HCT116 (cell line): Measurements from ENCODE around the gene HGFAC. TPM values are rescaled to one million over a fixed set of nuclear protein-coding genes. Genes with fewer than 3 reads are reported as not detected.
A peak's percentile ranks its signal among the peaks of the same experiment; 100 is the strongest.

ENCODE experiments used
- ATAC-seq: fragments of 200-7000 bp; cut with Tn5 transposase; 2 replicates; pipeline ENCODE4 v1.9.1; 2020; ENCODE audit warnings: mild to moderate bottlenecking, moderate library complexity
- BruUV-seq: library from RNA; stranded (reverse); fragments of 400-500 nt; replicated peaks from 2 replicates; lab custom pipeline; 2021; lab: Mats Ljungman, UMichigan
- CTCF ChIA-PET: fragments of 300-600 bp; sonication (Branson Sonifier 250); formaldehyde crosslinking; loops from one replicate; lab custom pipeline; 2021; ENCODE audit warnings: antibody characterized with exemption; lab: Charles Lee
- POLR2A ChIA-PET: fragments of 300-600, 350-600 bp; sonication (Branson Sonifier 250); formaldehyde crosslinking; loops from one replicate; lab custom pipeline; 2021; ENCODE audit warnings: antibody characterized with exemption; lab: Charles Lee
- RAD21 ChIA-PET, 2 experiments: fragments of 300-600 bp; sonication (Branson Sonifier 250); formaldehyde crosslinking; loops; one replicate each; lab custom pipeline; 2023; ENCODE audit warnings: low total read pairs in 2 of 2; ENCODE audit not compliant: uncharacterized antibody in 2 of 2, unreplicated experiment in 2 of 2, low non-redundant PET in 1 of 2; lab: Charles Lee
- DNase-seq: peaks from one replicate; pipeline ENCODE4 v3.0.0-alpha.2; 2010; ENCODE audit warnings: low read depth, low spot score
- H2AFZ ChIP-seq: fragments of 200-600 bp; shearing (Covaris generic), sonication (generic); 2 replicates; pipeline ENCODE4 v1.6.1; 2017; ENCODE audit warnings: low read depth, mixed run types, mixed read lengths, antibody characterized with exemption, low read length; ENCODE audit not compliant: poor library complexity, severe bottlenecking
- H3K27ac ChIP-seq: 2 replicates; pipeline ENCODE4 v1.5.1; 2012; ENCODE audit warnings: low read depth, low read length
- H3K27me3 ChIP-seq: fragments of 200-600 bp; sonication (generic); 2 replicates; pipeline ENCODE4 v1.6.1; 2016; ENCODE audit warnings: mixed run types, low read length, mixed read lengths; ENCODE audit not compliant: insufficient read depth
- H3K36me3 ChIP-seq, 2 experiments: fragments of 200-500 bp in 1 of 2; fragments of 200-600 bp in 1 of 2; sonication (Bioruptor generic) in 1 of 2; sonication (generic) in 1 of 2; 2 replicates each; pipeline versions ENCODE4 v1.5.1 to v1.6.1; 2014 to 2016; ENCODE audit warnings: low read length in 2 of 2, inconsistent platforms in 1 of 2, mixed read lengths in 1 of 2, mixed run types in 1 of 2; ENCODE audit not compliant: insufficient read depth in 2 of 2, control insufficient read depth in 1 of 2
- H3K4me1 ChIP-seq, 2 experiments: fragments of 200-600 bp in 1 of 2; sonication (generic) in 1 of 2; 2 replicates each; pipeline versions ENCODE4 v1.5.1 to v1.6.1; 2012 to 2017; ENCODE audit warnings: low read length in 2 of 2, inconsistent platforms in 1 of 2, mild to moderate bottlenecking in 1 of 2, mixed read lengths in 1 of 2, mixed run types in 1 of 2, moderate library complexity in 1 of 2; ENCODE audit not compliant: insufficient read depth in 2 of 2, control insufficient read depth in 1 of 2
- H3K4me2 ChIP-seq: fragments of 200-600 bp; sonication (generic); 2 replicates; pipeline ENCODE4 v1.6.1; 2017; ENCODE audit warnings: mixed run types, low read length, mixed read lengths
- H3K4me3 ChIP-seq, 2 experiments: fragments of 200-600 bp in 1 of 2; sonication (generic) in 1 of 2; replicated peaks in 1 of 2; 2 replicates each; pipeline ENCODE4 v1.5.1; 2011 to 2016; ENCODE audit warnings: low read length in 2 of 2, control low read depth in 1 of 2, low read depth in 1 of 2, mild to moderate bottlenecking in 1 of 2, mixed read lengths in 1 of 2, mixed run types in 1 of 2
- H3K79me2 ChIP-seq: fragments of 200-600 bp; sonication (generic); 2 replicates; pipeline ENCODE4 v1.6.1; 2017; ENCODE audit warnings: mild to moderate bottlenecking, mixed run types, low read length, moderate library complexity, mixed read lengths; ENCODE audit not compliant: insufficient read depth
- H3K9ac ChIP-seq: fragments of 200-600 bp; sonication (generic); 2 replicates; pipeline ENCODE4 v1.6.1; 2016; ENCODE audit warnings: low read length, mixed read lengths
- H3K9me2 ChIP-seq: fragments of 200-600 bp; sonication (generic), shearing (Covaris generic); 2 replicates; pipeline ENCODE4 v1.6.1; 2017; ENCODE audit warnings: mixed run types, mild to moderate bottlenecking, moderate library complexity; ENCODE audit not compliant: insufficient read depth
- H3K9me3 ChIP-seq, 2 experiments: fragments of 200-500 bp in 1 of 2; fragments of 200-600 bp in 1 of 2; sonication (Bioruptor generic) in 1 of 2; sonication (generic) in 1 of 2; 2 replicates each; pipeline ENCODE4 v1.6.1; 2014 to 2017; ENCODE audit warnings: low read length in 2 of 2, mixed read lengths in 2 of 2, inconsistent platforms in 1 of 2, low read depth in 1 of 2, mild to moderate bottlenecking in 1 of 2, mixed run types in 1 of 2, moderate library complexity in 1 of 2; ENCODE audit not compliant: control insufficient read depth in 1 of 2, insufficient read depth in 1 of 2
- H4K20me1 ChIP-seq: fragments of 200-600 bp; sonication (generic), shearing (Covaris generic); 2 replicates; pipeline ENCODE4 v1.6.1; 2017; ENCODE audit warnings: mixed run types, mild to moderate bottlenecking, moderate library complexity; ENCODE audit not compliant: insufficient read depth
- CTCF ChIP-seq, 3 experiments: fragments of 200-600 bp in 1 of 3; sonication (generic) in 1 of 3; IDR thresholded peaks in 2 of 3; conservative IDR thresholded peaks in 1 of 3; 2 replicates each; pipeline ENCODE4 v1.5.1; 2012 to 2017; ENCODE audit warnings: low read depth in 2 of 3, low read length in 2 of 3, antibody characterized with exemption in 1 of 3, borderline replicate concordance in 1 of 3, control low read depth in 1 of 3, mild to moderate bottlenecking in 1 of 3, mixed read lengths in 1 of 3, mixed run types in 1 of 3, moderate library complexity in 1 of 3; ENCODE audit not compliant: insufficient read depth in 1 of 3
- EGR1 ChIP-seq: IDR thresholded peaks from 2 replicates; pipeline ENCODE4 v1.6.1; 2012; ENCODE audit warnings: low read depth
- EZH2 ChIP-seq: fragments of 200-600 bp; sonication (generic); IDR thresholded peaks from 2 replicates; pipeline ENCODE4 v1.6.1; 2017; ENCODE audit warnings: antibody characterized with exemption, mixed run types
- EZH2phosphoT487 ChIP-seq: fragments of 200-600 bp; IDR thresholded peaks from 2 replicates; pipeline ENCODE4 v1.6.1; 2018; ENCODE audit warnings: antibody characterized with exemption, borderline replicate concordance
- POLR2A ChIP-seq: IDR thresholded peaks from 2 replicates; pipeline ENCODE4 v1.7.0; 2011; ENCODE audit warnings: borderline replicate concordance; ENCODE audit not compliant: insufficient read depth, insufficient read length; ENCODE audit errors: extremely low read depth
- RAD21 ChIP-seq: IDR thresholded peaks from 2 replicates; pipeline ENCODE4 v1.6.1; 2012; ENCODE audit warnings: low read depth, mild to moderate bottlenecking
- SIN3A ChIP-seq: IDR thresholded peaks from 2 replicates; pipeline ENCODE4 v1.6.1; 2012; ENCODE audit warnings: low read depth
- ZBTB33 ChIP-seq: IDR thresholded peaks from 2 replicates; pipeline ENCODE4 v1.6.1; 2011; ENCODE audit warnings: mild to moderate bottlenecking, low read length, moderate library complexity; ENCODE audit not compliant: insufficient replicate concordance; ENCODE audit errors: extremely low read depth
- ZNF274 ChIP-seq: fragments of 200-500 bp; sonication (Bioruptor generic); IDR thresholded peaks from 2 replicates; pipeline ENCODE4 v1.6.1; 2014; ENCODE audit warnings: mild to moderate bottlenecking, low read depth, low read length, inconsistent platforms
- intact Hi-C: fragments of 100-400 bp; cut with micrococcal nuclease; formaldehyde crosslinking; loops from 2 replicates; pipeline ENCODE4 v1.10.0; 2022
- total RNA-seq: library from RNA; stranded (reverse); gene quantifications from one replicate; pipeline ENCODE4 v1.2.1, GENCODE V29; 2021; ENCODE audit not compliant: unreplicated experiment
- TF ChIP-seq, protein P1 (sequence below): IDR thresholded peaks from 2 replicates; pipeline ENCODE4 v1.6.1; 2012

Gene HGFAC
- total RNA-seq, 1 experiment from 2014 or later: 1.1 TPM

DNA sequence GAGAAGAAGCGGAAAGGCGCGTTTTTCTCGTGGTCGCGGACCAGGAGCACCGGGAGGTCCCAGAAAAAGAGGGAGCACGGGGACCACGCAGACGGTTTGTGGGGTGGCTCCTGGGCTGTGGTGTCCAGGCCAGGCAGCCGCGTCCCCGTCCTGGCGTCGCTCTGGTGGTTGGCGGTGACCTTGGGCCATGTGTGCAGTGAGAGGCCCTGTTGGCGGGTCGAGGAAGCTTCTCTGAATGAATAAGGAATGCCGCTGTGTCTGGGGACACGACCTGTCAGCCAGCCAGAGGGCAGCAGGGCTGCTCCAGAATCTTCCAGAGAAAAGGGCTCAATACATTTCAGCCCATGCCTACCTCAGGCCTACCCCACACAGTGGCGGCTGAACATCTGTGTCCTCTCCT, 24.3 kb upstream of the HGFAC start:
- Histone ChIP-seq H3K9me3 (no peaks in the 10 kb centered on the region), H4K20me1 (no peaks in the 10 kb centered on the region), H3K4me2 (no peak overlapping the region), H3K4me1 (no peaks in the 10 kb centered on the region), H3K9me2 (no peaks in the 10 kb centered on the region), H3K79me2 (no peaks in the 10 kb centered on the region), H3K4me3 (no peak overlapping the region), H3K27me3 (no peaks in the 10 kb centered on the region), H2AFZ (no peak overlapping the region), H3K36me3 (no peaks in the 10 kb centered on the region), H3K9ac (no peak overlapping the region), H3K27ac (no peak overlapping the region)
- POLR2A ChIA-PET: no interaction called here
- RAD21 ChIA-PET: no interaction called here
- ATAC-seq: no peak
- no peak for TF ChIP-seq EGR1
- TF ChIP-seq ZBTB33: no peak
- no peak for TF ChIP-seq SIN3A
- intact Hi-C loops: no loop called here
- DNase-seq: no peak
- CTCF ChIA-PET: no interaction called here
- no TSS peak for BruUV-seq

DNA sequence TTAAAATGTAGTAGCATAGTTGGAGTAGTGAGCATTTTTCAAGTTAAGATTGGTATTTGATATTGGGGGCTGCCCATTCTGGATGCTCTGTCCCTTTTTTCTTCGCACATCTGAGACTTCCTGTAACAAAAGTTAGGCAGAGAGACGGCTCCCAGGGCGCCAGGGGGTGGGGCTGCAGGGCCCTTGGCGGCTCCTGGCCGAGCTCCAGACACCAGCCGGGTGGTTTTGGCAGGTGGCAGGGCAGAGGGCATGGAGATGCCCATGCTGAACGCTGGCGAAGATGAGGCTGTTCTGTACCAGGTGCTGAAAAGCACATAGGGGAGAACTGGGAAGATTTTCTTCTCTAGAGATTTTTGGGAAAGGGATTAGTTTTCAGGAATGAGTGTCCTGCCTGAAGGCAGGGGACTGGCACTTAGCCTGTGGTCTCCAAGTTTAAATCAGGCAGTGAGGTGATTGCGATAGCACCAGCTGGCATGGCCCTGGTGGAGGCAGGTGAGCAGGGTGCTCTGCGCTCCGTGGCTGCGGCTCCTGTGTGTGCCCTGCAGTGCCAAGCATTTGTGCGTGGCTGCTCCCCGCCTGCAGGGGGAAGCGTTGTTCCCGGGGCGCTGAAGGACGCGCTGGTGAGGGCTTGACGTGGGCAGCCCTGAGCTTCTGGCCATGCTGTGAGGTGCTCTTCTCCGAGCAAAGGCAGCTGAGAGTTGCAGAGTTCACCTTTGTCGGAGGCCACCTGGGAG, 23.6 kb upstream of the HGFAC start:
- no peaks in the 10 kb centered on the region for H3K9me2 ChIP-seq
- H3K79me2 ChIP-seq: no peaks in the 10 kb centered on the region
- no peak overlapping the region for H3K27ac ChIP-seq
- ATAC-seq: peak; percentile 94
- H3K36me3 ChIP-seq: no peaks in the 10 kb centered on the region
- POLR2A ChIA-PET: interaction anchor here (0.8 kb wide), 1 partner anchor 12 kb away, joined by 3 read pairs; no protein-coding TSS in a partner anchor
- no peak overlapping the region for H3K4me3 ChIP-seq
- H3K9ac ChIP-seq: no peak overlapping the region
- no peaks in the 10 kb centered on the region for H3K27me3 ChIP-seq
- no peaks in the 10 kb centered on the region for H3K4me1 ChIP-seq
- intact Hi-C loops: loop anchor here (1.0 kb wide), 1 partner anchor 62 kb away; no protein-coding TSS in a partner anchor
- no peaks in the 10 kb centered on the region for H4K20me1 ChIP-seq
- H2AFZ ChIP-seq: no peak overlapping the region
- DNase-seq: no peak
- H3K9me3 ChIP-seq: no peaks in the 10 kb centered on the region
- RAD21 ChIA-PET: no interaction called here
- CTCF ChIA-PET: interaction anchor here (0.8 to 1.0 kb wide), 3 partner anchors 9 to 63 kb away, joined by 3 to 4 read pairs (median 3); no protein-coding TSS in a partner anchor
- BruUV-seq: no TSS peak
- no peak overlapping the region for H3K4me2 ChIP-seq
- TF ChIP-seq, protein P1, sequence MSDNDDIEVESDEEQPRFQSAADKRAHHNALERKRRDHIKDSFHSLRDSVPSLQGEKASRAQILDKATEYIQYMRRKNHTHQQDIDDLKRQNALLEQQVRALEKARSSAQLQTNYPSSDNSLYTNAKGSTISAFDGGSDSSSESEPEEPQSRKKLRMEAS: no peak
- TF ChIP-seq ZBTB33 (no peak), CTCF (IDR thresholded peaks at IDR 0.05 in 2 of 3, conservative IDR thresholded peaks at IDR 0.05 in 1 of 3; ENCODE audit: borderline replicate concordance in 1 of 3, insufficient read depth in 1 of 3, low read depth in 2 of 3, low read length in 2 of 3) (peak; percentile 37 to 70 (median 57); a peak in 5 of 6 replicates), EZH2phosphoT487 (no peak), ZNF274 (no peak), POLR2A (no peak), EZH2 (no peak), RAD21 (peak; percentile 52; the same call in 1 of the 2 replicates)
